ENCODE data around the gene ZNF784.

DNA sequence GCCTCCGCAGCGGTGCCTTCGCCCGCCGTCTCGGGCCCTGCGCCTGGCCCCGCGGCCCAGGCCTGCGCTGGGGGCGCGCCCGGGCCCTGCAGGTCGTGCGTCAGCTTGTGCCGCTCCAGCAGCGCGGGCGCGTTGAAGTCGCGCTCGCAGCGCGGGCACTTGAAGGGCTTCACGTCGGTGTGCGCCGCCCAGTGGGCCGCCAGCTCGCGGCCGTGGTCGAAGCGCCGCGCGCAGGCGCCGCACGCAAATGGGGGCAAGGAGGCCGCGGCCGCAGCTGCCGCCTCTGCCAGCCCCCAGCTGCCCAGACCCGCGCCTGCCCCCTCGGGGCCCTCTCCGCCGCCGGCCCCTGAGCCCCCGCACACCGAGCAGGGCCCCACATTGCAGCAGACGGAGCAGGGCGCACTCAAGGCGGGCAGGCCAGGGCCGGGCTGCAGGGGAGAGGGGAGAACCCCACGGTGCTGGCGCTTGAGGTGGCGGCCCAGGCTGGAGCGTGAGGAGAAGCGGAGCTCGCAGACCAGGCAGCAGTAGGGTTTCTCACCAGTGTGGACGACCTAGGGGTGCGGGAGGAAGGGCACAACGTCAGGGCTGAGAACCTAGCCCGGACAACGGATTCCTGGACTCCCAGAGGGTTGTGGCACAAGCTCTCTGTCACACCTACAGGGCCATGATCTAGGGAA is 31.1 kb downstream of the ZNF784 start:
- TF ChIP-seq, protein P1, sequence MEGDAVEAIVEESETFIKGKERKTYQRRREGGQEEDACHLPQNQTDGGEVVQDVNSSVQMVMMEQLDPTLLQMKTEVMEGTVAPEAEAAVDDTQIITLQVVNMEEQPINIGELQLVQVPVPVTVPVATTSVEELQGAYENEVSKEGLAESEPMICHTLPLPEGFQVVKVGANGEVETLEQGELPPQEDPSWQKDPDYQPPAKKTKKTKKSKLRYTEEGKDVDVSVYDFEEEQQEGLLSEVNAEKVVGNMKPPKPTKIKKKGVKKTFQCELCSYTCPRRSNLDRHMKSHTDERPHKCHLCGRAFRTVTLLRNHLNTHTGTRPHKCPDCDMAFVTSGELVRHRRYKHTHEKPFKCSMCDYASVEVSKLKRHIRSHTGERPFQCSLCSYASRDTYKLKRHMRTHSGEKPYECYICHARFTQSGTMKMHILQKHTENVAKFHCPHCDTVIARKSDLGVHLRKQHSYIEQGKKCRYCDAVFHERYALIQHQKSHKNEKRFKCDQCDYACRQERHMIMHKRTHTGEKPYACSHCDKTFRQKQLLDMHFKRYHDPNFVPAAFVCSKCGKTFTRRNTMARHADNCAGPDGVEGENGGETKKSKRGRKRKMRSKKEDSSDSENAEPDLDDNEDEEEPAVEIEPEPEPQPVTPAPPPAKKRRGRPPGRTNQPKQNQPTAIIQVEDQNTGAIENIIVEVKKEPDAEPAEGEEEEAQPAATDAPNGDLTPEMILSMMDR (IDR thresholded peaks at IDR 0.05): no peak
- no peak for TF ChIP-seq POLR2A (IDR thresholded peaks at IDR 0.05)
